GM10847 (cell line): Measurements from ENCODE around the gene SYNGR3.

Experiments used
- POLR2A ChIP-seq: IDR thresholded peaks from 2 replicates; pipeline ENCODE4 v1.6.1; 2011; ENCODE audit not compliant: insufficient read length; ENCODE audit errors: extremely low read depth

SYNGR3 gene

GRCh38 chr16:1989209-1990100 lies at the start of gene SYNGR3:
SYNGR3 (plus strand) TSS chr16:1989970; CDS start chr16:1990103, 133 bp downstream.
- TF ChIP-seq POLR2A: no peak

GRCh38 chr16:1940273-1941161 lies 49.3 kb upstream of the SYNGR3 start:
- TF ChIP-seq POLR2A: no peak

- TF ChIP-seq POLR2A: no peak
These were observed 48.4 kb upstream of the SYNGR3 start for GRCh38 chr16:1941162-1942046.

GRCh38 chr16:1942047-1942809 lies 47.5 kb upstream of the SYNGR3 start:
- TF ChIP-seq POLR2A: no peak

GRCh38 chr16:1942810-1943726 lies 46.7 kb upstream of the SYNGR3 start, which contains the start of gene MSRB1:
MSRB1 (minus strand) TSS chr16:1943199; CDS start chr16:1943156, 43 bp downstream.
- TF ChIP-seq POLR2A: peak; percentile 72

- TF ChIP-seq POLR2A: no peak
These were observed 45.1 kb upstream of the SYNGR3 start for GRCh38 chr16:1944612-1945199.

GRCh38 chr16:1945559-1946391 lies 44.0 kb upstream of the SYNGR3 start:
- no peak for TF ChIP-seq POLR2A

- no peak for TF ChIP-seq POLR2A
These were observed 43.0 kb upstream of the SYNGR3 start for GRCh38 chr16:1946495-1947368.

GRCh38 chr16:1947369-1947670 lies 42.5 kb upstream of the SYNGR3 start:
- no peak for TF ChIP-seq POLR2A

GRCh38 chr16:1949507-1949906 lies 40.3 kb upstream of the SYNGR3 start:
- TF ChIP-seq POLR2A: no peak

GRCh38 chr16:1950047-1950446 lies 39.7 kb upstream of the SYNGR3 start:
- TF ChIP-seq POLR2A: no peak
